ENCODE results near the gene HTRA2.

HTRA2 gene

DNA sequence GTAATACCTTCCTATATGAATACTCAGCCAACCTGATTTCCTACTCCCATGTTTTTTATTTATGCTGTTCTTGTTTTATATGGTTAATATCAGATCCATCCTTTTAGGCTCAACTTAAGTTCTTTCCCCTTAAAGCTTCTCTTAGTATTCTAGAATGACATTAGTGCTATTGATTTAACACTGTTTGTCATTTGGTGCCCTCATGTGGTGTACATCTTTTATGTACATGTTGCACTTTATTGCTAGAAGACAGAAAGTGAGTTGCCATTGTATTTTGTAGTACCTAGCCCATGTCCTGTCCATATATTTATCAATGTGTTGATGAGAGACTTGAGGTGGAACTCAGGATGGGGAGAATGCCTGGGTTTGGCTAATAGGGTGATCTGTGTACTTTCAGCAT is 2.5 kb downstream of the HTRA2 start:
- no peak for DNase-seq
- intact Hi-C loops (cut with DNase I): no loop called here

DNA sequence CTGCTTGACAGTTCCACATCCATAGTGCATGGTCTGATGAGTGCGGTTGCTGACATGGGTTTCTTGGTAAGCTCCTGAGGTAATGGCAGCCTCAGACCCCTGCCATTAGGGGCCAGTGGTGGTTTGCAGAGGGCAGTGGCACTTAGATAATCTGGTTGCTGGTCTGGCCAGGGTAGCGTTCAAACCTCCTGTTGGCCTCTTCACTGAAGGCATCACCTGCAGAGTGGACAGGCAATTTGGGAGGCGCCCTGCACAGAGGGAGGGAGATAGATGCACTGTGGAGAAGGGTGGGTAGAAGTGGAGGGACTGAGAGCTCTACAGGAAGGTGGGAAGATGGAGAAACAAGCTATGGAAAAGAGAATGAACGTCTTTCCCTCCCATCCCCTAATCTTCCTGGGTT is 3.7 kb downstream of the HTRA2 start:
- no peak for DNase-seq
- intact Hi-C loops (cut with DNase I): no loop called here

DNA sequence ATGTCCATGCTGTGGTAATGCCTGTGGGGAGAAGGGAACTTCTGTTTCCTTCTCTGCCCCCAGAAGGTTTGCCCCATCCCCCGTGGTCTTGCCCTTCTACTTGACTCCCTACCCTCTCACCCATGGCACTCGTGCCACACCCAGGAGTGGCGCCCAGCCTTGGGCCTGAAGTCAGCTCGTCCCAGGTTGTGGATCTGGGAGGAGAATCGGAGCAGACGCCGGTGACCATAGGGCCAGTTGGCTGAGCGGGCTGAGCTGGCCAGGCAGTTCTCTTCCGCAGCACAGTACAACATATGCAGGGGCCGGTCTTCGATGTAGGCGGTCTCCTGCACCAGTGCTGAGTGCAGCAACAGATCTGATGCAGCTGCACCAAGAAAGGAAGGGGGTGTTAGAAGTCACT is 4.7 kb downstream of the HTRA2 start:
- no peak for DNase-seq
- intact Hi-C loops (cut with DNase I): no loop called here

DNA sequence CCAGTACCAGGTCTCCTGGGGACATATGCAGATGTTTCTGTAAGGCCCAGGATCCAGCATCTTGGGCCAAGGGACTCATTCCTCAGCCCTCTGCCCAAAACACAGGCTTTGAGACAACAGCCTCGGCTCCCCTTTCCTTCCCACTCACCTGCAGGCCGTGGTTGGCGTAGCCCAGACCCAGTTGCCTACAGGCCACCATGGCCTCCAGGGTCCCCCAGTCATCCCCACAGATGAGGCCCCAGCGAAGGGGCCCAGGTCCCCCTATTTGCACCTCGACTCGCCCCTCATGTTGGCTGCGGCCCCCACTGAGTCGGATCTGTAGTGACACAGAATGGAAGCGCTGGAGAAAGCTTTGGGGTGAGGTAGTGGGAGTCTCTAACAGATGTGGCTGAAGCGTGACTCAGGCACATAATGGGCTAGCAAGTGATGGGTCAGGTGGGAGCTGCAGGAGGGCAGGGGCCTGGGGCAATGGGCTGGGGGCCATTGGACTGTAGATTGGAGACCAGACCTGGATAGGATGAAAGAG is 5.8 kb downstream of the HTRA2 start:
- no peak for DNase-seq
- intact Hi-C loops (cut with DNase I): no loop called here

DNA sequence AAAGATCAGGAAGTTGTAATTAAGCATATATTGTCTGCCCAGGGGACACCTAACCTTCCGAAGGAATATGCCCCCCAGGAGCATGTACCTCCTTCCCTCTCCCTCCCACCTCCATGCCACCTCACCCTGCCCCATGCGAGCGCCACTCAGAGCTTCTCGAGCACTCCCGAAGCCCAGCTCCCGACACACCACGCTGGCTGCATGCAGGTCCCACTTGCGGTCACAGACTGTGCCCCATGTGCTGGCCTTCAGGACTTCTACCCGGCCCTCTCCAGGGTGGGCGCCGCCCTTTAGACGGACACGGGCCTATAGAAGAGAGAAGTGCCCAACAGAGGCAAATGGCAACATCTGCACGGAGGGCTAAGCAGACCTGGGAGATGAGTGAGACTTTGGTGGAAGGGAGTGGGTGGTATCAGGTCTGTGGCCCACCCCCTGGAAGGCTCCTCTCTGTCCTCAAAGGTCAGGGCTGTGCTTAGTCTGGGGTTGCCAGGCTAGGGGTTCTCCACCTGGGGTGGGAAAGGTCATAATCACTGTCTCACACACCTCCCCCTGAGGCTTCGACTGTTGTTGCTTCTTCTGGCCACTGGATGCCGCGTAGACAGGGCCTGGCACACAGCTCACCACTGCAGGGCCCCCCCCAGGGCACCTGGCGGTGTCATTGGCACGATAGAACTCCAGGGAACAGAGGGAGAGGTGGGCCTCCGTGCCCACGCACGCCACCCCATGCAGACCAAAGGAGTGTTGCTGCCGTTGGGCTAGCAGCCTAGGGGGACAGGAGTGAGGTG is 6.6 kb downstream of the HTRA2 start:
- no peak for DNase-seq
- intact Hi-C loops (cut with DNase I): no loop called here

- intact Hi-C loops (cut with DNase I): no loop called here
- DNase-seq: no peak
Measured at GRCh38 chr2:74537140-74537539, 7.4 kb downstream of the HTRA2 start.

- no peak for DNase-seq
- intact Hi-C loops (cut with DNase I): no loop called here
Measured at GRCh38 chr2:74538881-74539339, 9.2 kb downstream of the HTRA2 start.

DNA sequence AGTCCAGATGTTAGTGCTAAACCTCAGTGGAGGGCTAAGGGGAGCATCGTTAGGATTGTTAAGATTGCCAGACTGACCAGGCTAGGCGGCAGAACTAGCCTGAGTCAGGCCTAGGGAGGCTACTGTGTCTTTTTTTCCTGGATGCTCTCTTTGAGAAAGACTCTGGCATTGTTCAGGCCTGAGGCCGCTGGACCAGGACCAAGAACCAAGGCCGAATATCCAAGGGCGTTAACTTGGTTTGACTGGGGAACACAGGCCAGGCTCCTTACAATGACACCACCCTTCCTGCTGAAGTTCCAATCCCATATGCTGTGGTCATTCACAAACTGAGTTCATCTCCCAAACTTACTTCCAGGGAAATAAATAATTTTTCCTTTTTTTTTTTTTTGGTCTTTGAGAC is 10.6 kb downstream of the HTRA2 start:
- intact Hi-C loops (cut with DNase I): no loop called here
- DNase-seq: no peak

DNA sequence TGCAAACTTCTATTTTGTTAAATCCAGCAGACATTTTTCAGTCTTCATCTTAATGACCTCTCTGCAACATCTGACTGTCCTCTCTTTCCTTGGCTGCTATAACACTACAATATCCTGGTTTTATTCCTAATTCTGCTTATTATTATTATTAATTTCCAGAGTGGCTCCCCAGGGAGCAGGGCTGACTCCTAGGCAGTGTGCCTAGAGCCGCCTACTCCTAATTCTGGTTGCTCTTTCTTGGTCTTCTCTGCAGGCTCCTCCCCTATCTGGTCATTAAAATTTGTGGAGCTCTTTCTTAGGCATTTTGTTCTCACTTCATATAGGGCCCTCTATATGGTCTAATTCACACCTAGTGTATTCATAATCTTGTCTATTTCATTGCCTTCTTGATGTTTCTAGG is 13.2 kb downstream of the HTRA2 start:
- intact Hi-C loops (cut with DNase I): no loop called here
- no peak for DNase-seq

DNA sequence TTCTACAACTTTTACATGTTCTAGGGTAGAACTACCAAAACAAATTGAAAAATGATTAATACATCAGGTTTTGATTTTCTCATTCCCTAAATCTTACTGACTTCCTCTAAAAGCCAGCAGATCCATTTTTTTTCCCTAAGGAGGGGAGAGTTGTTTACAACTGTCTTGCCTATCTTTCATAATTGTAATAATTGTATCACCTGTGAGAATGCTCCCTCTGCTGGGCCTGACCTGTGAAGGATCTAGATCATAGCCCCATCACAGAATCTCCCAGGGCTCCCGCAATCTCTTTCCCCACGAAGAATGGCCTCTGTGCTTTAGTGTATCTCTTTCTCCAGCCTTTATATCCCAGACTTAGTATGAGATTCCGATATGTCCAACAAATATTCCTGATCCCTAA is 14.9 kb downstream of the HTRA2 start:
- intact Hi-C loops (cut with DNase I): no loop called here
- no peak for DNase-seq

GRCh38 chr2:74546004-74546403 is 16.3 kb downstream of the HTRA2 start:
- DNase-seq: no peak
- intact Hi-C loops (cut with DNase I): no loop called here

- intact Hi-C loops (cut with DNase I): no loop called here
Measured at GRCh38 chr2:74548285-74548899, 18.7 kb downstream of the HTRA2 start.

GRCh38 chr2:74548900-74549826 is 19.4 kb downstream of the HTRA2 start:
- intact Hi-C loops (cut with DNase I): no loop called here
- DNase-seq: peak in 14 of 42 donors; percentile 25 to 60 (median 38)

More at GRCh38 chr2:74548285-74548899, 18.7 kb downstream of the HTRA2 start:
- DNase-seq: no peak

GRCh38 chr2:74550231-74550630 is 20.5 kb downstream of the HTRA2 start:
- DNase-seq: no peak
- intact Hi-C loops (cut with DNase I): no loop called here

- intact Hi-C loops (cut with DNase I): no loop called here
- DNase-seq: no peak
Measured at GRCh38 chr2:74551530-74551929, 21.8 kb downstream of the HTRA2 start.

DNA sequence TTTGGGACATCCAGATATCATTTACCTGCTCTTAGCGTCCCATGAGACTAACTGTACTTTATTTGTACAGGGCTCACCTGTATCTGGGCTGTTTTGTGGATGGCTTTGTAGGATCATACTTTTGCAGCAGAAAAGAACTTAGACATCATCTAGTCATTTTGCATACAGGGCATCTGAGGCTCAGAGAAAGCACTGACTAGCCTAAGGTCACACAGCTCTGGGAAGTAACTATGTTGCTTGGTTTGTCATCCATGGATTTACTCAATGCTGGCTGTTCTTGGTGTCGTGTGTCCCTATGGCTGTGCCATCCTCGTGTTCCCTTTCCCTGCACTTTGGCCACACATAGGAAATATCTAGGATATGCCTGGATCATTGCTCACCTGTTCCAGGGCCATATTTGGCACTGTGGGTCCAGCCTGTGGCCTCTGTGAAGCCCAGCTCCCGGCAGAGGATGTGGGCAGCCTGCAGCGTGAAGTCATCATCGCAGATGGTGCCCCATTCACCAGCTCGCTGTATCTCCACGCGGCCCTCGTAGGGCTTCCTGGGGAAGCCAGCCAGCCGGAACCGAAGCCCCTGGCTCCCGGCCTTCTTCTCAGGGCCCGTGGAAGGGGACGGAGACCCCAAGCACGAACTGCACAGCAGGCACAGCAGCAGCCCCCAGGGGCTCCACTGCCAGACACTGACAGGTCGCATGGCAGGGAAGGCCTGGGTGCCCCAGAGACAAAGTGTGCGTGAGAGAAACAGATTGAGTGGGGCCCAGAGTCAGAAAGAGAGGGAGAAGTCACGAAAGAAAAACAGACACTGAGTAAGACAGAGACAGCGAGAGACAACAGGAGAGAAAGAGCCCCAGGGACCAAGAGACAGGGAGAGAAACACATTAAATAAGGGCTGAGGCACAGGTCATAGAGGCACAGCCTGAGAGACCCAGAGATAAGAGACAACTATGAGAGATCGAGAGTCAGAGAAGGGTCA is 22.5 kb downstream of the HTRA2 start:
- DNase-seq: no peak
- intact Hi-C loops (cut with DNase I): no loop called here

DNA sequence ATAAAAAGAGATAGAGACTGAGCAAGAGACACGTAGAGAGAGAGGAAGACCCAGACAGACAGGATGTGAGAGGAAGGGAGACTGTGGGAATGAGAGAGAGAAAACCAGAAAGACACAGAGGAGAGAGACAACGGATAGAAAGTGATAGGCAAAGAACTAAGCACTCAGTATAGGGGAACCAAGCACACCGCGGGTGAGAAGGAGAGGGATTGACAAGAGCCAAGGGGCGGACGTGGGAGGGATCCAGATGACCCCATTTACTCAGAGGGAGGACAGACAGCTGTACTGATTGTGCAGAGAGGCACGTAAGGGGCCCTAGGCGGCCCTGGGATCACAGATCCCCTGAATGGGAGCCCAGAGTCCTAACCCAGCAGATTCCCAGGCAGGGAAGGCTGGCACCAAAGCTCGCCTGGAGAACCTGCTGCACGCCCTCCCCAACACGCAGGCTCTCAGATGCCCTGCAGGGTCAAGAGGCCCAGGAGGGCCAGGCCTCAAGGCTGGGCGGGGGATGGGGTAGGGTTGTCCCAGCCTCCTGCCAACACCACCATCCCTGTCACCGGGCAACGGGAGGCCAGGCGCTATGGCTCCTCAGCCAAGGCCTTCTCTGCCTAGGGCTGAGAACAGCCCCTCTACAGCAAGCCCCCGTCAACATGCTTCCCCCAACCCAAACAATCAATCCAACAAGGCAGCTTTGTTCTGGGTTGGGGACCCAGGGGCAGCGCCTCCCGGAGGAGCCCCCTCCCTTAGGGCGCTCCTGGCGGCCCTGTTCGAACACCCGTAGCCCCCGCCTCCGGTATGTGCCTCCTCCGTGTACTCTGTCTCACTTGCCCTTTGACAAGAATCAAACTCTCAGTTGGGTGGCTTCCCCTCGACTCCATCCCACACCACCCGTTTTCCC is 23.4 kb downstream of the HTRA2 start:
- intact Hi-C loops (cut with DNase I): no loop called here
- peak in 10 of 42 donors; percentile 13 to 57 (median 32) for DNase-seq

Measured in head of caudate nucleus (tissue), 42 donors.